Middle frontal gyrus (tissue), 1 donor: ENCODE results near the gene GAGE10.
A peak's percentile ranks its signal among the peaks of the same experiment; 100 is the strongest.

Source experiments
- DNase-seq: peaks from one replicate; pipeline ENCODE4 v3.0.0-alpha.2; 2015; ENCODE audit warnings: low spot score; ENCODE audit errors: extremely low spot score

Gene GAGE10

DNA sequence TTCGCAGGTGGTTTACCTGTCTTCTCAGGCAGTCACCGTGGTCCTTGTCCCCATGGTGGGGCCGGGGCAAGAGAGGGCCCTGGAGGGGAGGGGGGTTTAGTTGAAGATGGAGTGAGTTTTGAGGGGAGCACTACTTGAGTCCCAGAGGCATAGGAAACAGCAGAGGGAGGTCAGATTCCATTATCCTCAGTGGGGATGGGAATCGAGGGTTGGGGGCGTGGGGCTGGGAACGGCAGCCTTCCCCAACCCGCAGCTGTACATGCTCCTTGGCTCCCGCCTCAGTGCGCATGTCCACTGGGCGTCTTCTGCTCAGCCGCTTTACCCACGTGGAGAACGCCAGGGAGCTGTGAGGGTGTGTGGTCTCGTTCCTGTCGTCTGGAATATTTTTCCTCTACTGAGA is at the start of gene GAGE10:
Gene GAGE10, plus strand, starts transcription at position 301 of the 400 bp plus-strand sequence. CDS start 1,214 bp downstream, outside the sequence.
- DNase-seq, result no peak

GRCh38 chrX:49254639-49255038 is 48.8 kb upstream of the GAGE10 start:
- no peak for DNase-seq

GRCh38 chrX:49256268-49256995 is 47.0 kb upstream of the GAGE10 start:
- no peak for DNase-seq

GRCh38 chrX:49257074-49257790 is 46.2 kb upstream of the GAGE10 start:
- DNase-seq, result no peak

- DNase-seq, result no peak
Observed at GRCh38 chrX:49257846-49258748, 45.3 kb upstream of the GAGE10 start.

DNA sequence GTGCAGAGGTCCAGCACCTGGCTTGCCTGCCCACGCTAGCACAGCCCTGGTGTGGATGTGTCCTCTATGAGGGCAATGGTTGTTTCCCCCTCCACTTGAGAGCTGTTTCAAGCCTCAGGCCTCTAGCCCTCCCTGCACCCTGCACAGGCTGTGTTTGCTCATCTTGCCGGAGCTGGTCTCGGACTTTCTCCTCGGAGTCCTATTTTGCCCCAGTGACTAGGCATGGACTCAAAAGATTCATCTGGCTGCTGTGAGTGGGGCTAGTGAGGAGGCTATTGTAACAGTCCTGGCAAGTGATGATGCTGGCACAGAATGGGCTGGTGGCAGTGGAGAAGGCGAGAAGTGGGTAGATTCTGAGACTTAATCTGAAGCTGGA is 44.7 kb upstream of the GAGE10 start:
- DNase-seq, result no peak

DNA sequence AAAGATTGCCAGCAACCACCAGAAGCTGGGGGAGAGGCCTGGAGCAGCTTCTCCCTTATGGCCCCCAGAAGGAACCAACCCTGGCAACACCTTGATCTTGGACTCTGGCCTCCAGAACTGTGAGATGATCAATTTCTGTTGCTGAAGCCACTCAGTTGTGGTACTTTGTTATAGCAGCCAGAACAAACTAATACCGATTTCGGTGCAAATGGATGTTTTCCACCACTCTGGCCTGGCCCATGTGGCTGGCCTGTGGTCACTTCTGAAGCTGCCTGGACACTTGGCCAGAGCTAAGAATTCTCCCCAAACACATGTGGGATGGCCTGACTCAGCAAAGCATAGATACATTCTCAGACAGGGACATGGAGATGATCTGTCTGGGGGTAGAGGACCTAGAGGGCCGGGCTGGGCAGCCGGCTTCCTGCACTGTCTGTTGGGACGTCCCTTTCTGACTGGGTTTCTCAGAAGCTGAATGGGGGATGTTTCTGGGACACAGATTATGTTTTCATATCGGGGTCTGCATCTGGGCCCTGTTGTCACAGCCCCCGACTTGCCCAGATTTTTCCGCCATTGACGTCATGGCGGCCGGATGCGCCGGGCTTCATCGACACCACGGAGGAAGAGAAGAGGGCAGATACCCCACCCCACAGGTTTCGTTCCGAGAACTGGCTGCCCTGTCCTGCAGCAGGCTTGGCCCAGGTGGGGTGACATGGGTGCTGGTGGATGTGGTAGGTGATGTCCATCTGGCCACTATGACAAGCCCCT is 43.0 kb upstream of the GAGE10 start:
- no peak for DNase-seq

DNA sequence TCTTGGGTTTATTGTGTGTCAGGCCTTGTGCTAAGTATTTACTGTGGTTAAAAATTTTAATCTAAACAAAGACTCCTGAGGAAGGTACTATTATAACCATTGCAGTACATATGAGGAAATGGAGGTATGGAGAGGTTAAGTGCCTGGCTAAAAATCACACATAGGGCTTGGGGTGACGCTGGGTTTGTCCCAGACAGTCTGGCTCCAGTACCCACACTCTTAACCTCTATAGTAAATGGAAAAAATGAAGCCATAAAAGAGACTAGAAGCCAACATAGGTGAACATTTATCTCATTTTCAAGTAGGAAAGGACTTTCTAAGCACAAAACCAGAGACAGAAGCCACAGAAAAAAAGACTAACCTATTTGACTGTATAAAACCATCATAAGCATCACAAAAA is 40.8 kb upstream of the GAGE10 start:
- DNase-seq, result no peak

DNA sequence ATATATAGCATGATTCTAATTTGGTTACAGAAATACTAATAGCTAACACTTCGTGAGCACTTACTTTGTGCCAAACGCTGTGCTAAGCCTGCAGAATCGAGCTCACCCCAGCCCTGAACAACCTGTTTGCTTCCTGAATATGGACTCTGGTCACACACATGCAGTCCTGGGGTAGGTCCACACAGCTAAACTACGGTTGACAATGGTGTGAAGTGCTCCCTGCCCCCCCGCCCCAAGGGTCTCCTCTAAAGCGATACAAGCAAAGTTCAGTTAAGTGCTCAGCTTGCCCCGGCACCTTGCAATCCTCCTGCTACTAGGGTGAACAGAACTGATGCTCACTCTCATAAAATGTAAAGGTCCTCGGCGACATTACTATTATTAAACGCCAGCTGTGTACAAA is 39.8 kb upstream of the GAGE10 start:
- no peak for DNase-seq

DNA sequence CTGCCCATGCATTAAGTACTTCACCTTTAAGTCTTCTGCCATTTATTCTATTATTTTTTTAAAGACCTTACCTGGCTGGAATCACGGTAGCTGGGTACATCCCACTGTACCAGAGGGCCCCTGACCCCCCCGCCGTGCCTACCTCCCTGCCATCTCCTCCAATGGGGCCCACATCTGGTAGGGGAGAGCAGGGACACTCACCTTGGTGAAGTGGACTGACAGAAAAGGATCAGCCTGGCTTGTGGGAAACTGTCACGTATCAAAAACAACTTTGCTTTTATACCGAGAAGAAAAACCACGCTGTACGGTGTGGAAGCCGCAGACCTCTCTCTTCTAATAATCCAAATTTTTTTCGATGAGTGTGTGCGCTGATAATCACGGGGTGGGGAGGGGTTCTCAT is 39.0 kb upstream of the GAGE10 start, which contains the start of gene FOXP3:
Gene FOXP3, minus strand, starts transcription at position 251 of the 400 bp plus-strand sequence. CDS start 6,205 bp downstream, outside the sequence.
- DNase-seq, result no peak

DNA sequence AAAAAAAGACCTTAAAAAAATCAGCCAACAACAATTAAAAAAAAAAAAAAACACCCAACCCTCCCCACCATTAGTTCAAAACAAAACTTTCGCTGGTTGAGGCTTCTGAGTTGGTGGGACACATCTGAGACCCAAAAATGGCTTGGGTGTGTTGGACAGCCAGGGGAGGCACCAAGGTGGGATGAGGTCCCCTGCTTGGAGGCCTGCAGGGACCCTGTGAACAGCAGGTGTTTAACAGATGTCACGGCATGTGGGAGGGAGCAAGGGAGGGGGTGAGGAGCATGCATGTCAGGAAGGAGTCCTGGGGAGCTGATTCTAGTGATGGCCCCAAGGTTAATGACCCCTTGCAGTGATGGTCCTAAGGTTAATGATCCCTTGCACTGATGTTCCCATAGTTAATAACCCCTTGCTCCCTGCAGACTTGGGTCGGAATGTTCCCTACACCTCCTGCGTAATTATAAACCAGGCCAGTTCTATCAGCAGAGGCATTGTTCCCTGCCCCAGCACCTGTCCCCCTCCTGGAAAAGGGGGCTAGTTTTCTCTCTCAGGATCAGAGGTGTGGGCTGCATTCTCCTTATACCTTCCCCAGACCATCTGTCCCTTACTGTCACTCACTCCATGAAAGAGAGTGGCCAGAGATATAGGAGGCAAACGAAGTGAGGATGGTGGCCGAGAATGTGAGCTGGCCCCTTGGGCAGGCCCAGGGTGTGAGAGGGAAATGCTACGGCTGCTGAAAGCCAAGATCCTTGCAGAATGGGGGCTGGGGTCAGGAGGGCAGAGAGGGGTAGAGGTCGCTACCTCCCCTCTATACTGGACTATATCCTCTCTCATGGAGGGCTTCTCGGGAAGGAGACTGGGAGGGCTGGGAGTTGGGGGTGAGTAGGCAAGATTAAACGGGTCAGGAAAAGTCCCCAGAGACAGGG is 36.7 kb upstream of the GAGE10 start:
- no peak for DNase-seq

DNA sequence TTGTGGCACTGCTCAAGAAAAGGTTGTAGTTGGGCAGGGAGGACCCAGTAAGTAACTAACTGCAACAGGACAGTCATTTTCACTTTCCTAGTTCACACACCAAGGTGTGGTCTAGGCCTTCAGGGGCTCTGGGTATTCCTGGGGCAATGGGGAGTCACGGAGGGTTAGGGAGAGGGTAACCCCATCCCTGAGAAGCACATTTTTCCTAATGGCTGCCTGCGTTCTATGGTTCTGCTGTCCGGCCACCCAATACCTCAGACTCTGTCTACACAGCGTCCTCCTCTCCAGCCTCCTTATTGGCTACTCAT is 34.8 kb upstream of the GAGE10 start:
- no peak for DNase-seq

DNA sequence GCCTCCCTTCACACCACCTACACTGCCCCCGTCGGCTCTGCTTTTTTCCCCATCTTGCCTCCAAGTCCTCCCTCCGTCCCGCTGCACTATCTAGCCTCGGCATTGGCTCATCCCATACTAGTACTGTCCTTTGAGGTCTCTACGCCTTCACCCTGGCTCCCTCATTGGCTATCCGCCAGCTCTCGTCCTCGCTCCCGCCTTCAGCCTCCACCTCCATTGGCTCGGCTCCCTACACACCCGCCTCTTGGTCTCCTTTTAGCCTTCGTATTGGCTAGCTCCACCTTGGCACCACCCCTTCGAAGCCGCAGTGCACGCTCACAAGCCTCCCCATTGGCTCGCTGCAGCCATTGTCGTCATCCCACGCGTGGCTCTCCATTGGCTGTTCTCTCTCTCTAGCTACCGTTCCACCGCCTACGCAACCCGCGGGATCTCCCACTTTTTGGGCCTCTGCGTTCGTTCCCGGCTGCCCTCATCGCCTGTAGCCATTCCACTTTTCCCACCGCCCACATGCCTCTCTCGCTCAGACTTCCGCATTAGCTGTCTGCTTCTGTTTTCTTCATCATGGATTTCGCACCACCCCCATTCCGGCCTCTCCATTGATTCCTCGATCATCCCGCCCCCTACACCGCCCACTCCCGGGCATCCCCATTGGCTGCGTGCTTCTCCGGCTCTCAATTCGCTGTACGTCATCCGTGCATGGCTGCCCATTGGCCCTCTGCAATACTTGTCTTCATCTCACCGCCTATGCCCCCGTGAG is 34.3 kb upstream of the GAGE10 start:
- peak; percentile 90 for DNase-seq

- no peak for DNase-seq
Observed at GRCh38 chrX:49269767-49270248, 33.6 kb upstream of the GAGE10 start, which contains the start of gene PPP1R3F. PPP1R3F (plus strand) TSS chrX:49269793; CDS start chrX:49269870, 77 bp downstream.

DNA sequence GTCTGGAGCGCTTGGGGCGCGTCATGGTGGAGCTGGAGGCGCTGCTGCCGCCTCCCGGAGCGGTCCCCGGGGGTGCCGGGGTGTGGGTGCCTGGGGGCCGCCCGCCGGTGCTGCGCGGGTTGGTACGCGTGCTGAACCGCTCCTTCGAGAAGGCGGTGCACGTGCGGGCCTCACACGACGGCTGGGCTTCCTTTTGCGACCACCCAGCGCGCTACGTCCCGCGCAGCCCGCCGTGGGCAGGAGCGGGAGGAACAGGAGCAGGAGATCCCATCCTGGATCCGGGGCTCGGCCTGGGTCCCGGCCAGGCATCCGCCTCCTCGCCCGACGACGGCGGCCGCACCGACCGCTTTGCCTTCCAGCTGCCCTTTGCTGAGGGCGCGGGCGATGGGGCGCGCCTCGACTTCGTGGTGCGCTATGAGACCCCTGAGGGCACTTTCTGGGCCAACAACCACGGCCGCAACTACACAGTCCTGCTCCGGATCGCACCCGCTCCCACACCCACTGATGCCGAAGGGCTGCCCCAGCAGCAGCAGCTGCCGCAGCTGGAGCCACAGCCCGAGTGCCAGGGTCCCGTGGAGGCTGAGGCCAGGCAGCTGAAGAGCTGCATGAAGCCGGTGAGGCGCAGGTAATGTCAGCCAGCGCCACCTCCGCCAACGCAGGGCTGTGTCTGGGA is 33.1 kb upstream of the GAGE10 start:
- DNase-seq, result no peak

DNA sequence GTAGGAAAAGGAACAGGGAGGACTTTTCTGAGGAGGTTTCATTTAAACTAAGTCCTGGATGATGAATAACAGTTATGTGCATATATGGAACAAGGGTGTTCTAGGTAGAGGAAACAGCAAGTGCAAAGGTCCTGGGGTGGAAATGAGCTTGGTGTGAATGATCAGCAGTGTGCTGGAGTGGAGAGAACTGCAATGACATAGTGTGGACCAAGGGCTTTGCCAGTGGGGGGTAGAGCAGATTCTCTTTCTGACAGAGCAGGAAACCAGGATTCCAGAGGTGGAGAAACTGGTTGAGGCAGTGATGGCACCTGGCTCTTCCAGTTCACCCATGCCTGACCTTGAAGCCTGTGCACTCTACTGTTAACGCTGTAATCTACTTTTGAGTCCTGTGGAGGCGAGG is 32.1 kb upstream of the GAGE10 start:
- no peak for DNase-seq

DNA sequence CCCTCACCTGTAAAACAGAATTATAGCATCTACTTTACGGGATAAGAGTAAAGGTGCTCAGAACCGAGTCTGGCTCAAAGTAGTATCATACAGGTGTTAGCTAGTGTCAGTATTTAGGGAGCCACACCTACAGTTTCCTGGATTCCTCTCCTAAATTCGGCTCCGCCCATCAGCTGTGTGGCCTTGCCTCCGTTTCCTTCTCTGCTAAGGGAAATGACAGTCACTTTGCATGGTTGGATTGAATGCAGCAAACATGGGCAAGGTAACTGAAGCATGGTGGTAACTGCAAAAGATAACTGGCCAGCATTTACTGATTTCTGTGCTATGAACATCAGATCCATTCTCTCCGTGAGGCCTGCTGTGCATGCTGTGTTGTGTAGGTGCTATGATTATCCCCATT is 31.0 kb upstream of the GAGE10 start:
- DNase-seq, result no peak

DNA sequence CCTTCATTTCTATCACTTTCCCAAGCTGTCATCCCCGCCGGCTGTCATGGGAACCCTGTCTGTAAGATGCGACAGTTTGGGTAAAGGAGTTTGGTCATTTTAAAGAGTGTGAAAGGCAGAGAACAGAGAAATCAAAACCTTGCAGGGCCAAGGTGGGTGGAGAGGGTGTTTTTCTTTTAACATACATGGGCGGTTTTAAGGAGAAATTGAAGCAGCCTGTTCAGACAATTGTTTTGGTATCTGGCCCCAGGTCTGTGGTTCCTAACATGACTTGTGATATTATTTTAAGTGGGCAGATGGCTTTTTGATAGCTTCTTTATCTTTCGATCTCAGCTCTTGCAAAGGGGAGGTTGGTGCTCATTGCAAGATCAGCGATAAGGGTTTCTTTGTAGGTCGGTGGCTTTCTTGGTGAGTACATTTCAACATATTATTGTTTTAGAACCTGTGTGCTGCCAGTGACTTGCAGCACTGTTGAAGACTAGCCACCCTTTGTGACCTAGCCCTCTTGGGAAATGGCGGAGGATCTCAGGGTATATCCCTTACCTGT is 30.2 kb upstream of the GAGE10 start:
- no peak for DNase-seq
